ENCODE results near the gene CEP192.

GRCh38 chr18:12995424-12995823 lies 4.3 kb downstream of the CEP192 start:
- TF ChIP-seq, protein P1, sequence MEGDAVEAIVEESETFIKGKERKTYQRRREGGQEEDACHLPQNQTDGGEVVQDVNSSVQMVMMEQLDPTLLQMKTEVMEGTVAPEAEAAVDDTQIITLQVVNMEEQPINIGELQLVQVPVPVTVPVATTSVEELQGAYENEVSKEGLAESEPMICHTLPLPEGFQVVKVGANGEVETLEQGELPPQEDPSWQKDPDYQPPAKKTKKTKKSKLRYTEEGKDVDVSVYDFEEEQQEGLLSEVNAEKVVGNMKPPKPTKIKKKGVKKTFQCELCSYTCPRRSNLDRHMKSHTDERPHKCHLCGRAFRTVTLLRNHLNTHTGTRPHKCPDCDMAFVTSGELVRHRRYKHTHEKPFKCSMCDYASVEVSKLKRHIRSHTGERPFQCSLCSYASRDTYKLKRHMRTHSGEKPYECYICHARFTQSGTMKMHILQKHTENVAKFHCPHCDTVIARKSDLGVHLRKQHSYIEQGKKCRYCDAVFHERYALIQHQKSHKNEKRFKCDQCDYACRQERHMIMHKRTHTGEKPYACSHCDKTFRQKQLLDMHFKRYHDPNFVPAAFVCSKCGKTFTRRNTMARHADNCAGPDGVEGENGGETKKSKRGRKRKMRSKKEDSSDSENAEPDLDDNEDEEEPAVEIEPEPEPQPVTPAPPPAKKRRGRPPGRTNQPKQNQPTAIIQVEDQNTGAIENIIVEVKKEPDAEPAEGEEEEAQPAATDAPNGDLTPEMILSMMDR (IDR thresholded peaks at IDR 0.05) = no peak
- no peak for TF ChIP-seq POLR2AphosphoS5 (IDR thresholded peaks at IDR 0.05)

Data from breast epithelium (tissue), 3 donors.